Stimulated activated effector memory CD8-positive, alpha-beta T cell treated with anti-CD3 and anti-CD28 coated beads, Interleukin-12 subunit alpha, Interleukin-12 subunit beta, amount 100 ng/mL, for 72 hours (primary cell): ENCODE results near the gene VSTM4.

ENCODE experiments used
- ATAC-seq: fragments of 150-1000 bp; cut with Tn5 transposase; 2 replicates; pipeline ENCODE4 v1.10.0; 2021
- DNase-seq, 2 donors: peaks; one replicate each; pipeline ENCODE4 v3.0.0; 2021 to 2022; ENCODE audit warnings: low spot score in 2 of 2
- H3K27ac Mint-ChIP-seq: one replicate; pipeline ENCODE4 v1.8.0; 2022; ENCODE audit warnings: mild to moderate bottlenecking, mixed read lengths
- H3K36me3 Mint-ChIP-seq: one replicate; pipeline ENCODE4 v1.8.0; 2022; ENCODE audit warnings: mild to moderate bottlenecking, mixed read lengths
- H3K4me1 Mint-ChIP-seq: one replicate; pipeline ENCODE4 v1.8.0; 2022; ENCODE audit warnings: mixed read lengths
- H3K4me3 Mint-ChIP-seq: one replicate; pipeline ENCODE4 v1.8.0; 2022; ENCODE audit warnings: mild to moderate bottlenecking, mixed read lengths
- H3K9me3 Mint-ChIP-seq: one replicate; pipeline ENCODE4 v1.8.0; 2022; ENCODE audit warnings: mixed read lengths

Gene VSTM4

GRCh38 chr10:48993627-48994026 lies 121.7 kb downstream of the VSTM4 start:
- DNase-seq (no peak), ATAC-seq (no peak)
- H3K9me3 Mint-ChIP-seq, result no peaks in the 10 kb centered on the region
- no peak overlapping the region for H3K4me3 Mint-ChIP-seq
- no peaks in the 10 kb centered on the region for H3K36me3 Mint-ChIP-seq
- H3K27ac Mint-ChIP-seq, result no peak overlapping the region
- no peaks in the 10 kb centered on the region for H3K4me1 Mint-ChIP-seq

GRCh38 chr10:48990226-48990625 lies 125.1 kb downstream of the VSTM4 start:
- DNase-seq (no peak), ATAC-seq (no peak)
- Mint-ChIP-seq H3K4me3 (no peak overlapping the region), H3K27ac (no peak overlapping the region), H3K4me1 (no peaks in the 10 kb centered on the region), H3K36me3 (no peaks in the 10 kb centered on the region), H3K9me3 (no peaks in the 10 kb centered on the region)

GRCh38 chr10:48985621-48986158 lies 129.6 kb downstream of the VSTM4 start:
- ATAC-seq (peak; percentile 20), DNase-seq (no peak)
- no peaks in the 10 kb centered on the region for H3K9me3 Mint-ChIP-seq
- H3K4me1 Mint-ChIP-seq, result peaks cover 5% of the 10 kb centered on the region
- no peaks in the 10 kb centered on the region for H3K36me3 Mint-ChIP-seq
- H3K4me3 Mint-ChIP-seq, result no peak overlapping the region
- H3K27ac Mint-ChIP-seq, result no peak overlapping the region

GRCh38 chr10:48983648-48984351 lies 131.5 kb downstream of the VSTM4 start:
- ATAC-seq (no peak), DNase-seq (no peak)
- H3K36me3 Mint-ChIP-seq, result no peaks in the 10 kb centered on the region
- no peaks in the 10 kb centered on the region for H3K9me3 Mint-ChIP-seq
- peaks cover 5% of the 10 kb centered on the region for H3K4me1 Mint-ChIP-seq
- no peak overlapping the region for H3K4me3 Mint-ChIP-seq
- peak overlapping the region; percentile 20 for H3K27ac Mint-ChIP-seq

GRCh38 chr10:48982584-48982983 lies 132.7 kb downstream of the VSTM4 start:
- Mint-ChIP-seq H3K4me3 (no peak overlapping the region), H3K4me1 (peaks cover 5% of the 10 kb centered on the region), H3K9me3 (no peaks in the 10 kb centered on the region), H3K27ac (no peak overlapping the region), H3K36me3 (no peaks in the 10 kb centered on the region)
- ATAC-seq (no peak), DNase-seq (no peak)

GRCh38 chr10:48981310-48981907 lies 133.9 kb downstream of the VSTM4 start:
- no peaks in the 10 kb centered on the region for H3K36me3 Mint-ChIP-seq
- no peak overlapping the region for H3K4me3 Mint-ChIP-seq
- peak; percentile 31 to 74 for DNase-seq
- no peaks in the 10 kb centered on the region for H3K9me3 Mint-ChIP-seq
- peaks cover 5% of the 10 kb centered on the region for H3K4me1 Mint-ChIP-seq
- ATAC-seq, result peak; percentile 61
- H3K27ac Mint-ChIP-seq, result no peak overlapping the region

GRCh38 chr10:48978318-48978717 lies 137.0 kb downstream of the VSTM4 start:
- Mint-ChIP-seq H3K4me1 (peaks cover 5% of the 10 kb centered on the region), H3K27ac (no peak overlapping the region), H3K4me3 (no peak overlapping the region), H3K9me3 (no peaks in the 10 kb centered on the region), H3K36me3 (no peaks in the 10 kb centered on the region)
- DNase-seq, result no peak
- no peak for ATAC-seq

GRCh38 chr10:48976196-48976595 lies 139.1 kb downstream of the VSTM4 start:
- Mint-ChIP-seq H3K4me1 (no peaks in the 10 kb centered on the region), H3K9me3 (no peaks in the 10 kb centered on the region), H3K27ac (no peak overlapping the region), H3K36me3 (no peaks in the 10 kb centered on the region), H3K4me3 (no peak overlapping the region)
- DNase-seq, result no peak
- ATAC-seq, result no peak

- H3K4me3 Mint-ChIP-seq, result no peak overlapping the region
- H3K4me1 Mint-ChIP-seq, result no peaks in the 10 kb centered on the region
- no peak overlapping the region for H3K27ac Mint-ChIP-seq
- DNase-seq (no peak), ATAC-seq (no peak)
- no peaks in the 10 kb centered on the region for H3K36me3 Mint-ChIP-seq
- H3K9me3 Mint-ChIP-seq, result no peaks in the 10 kb centered on the region
Observed at GRCh38 chr10:48974510-48975156, 140.7 kb downstream of the VSTM4 start.

- no peak overlapping the region for H3K27ac Mint-ChIP-seq
- ATAC-seq (no peak), DNase-seq (no peak)
- no peaks in the 10 kb centered on the region for H3K36me3 Mint-ChIP-seq
- H3K4me3 Mint-ChIP-seq, result no peak overlapping the region
- no peaks in the 10 kb centered on the region for H3K9me3 Mint-ChIP-seq
- H3K4me1 Mint-ChIP-seq, result no peaks in the 10 kb centered on the region
Observed at GRCh38 chr10:48973065-48973464, 142.3 kb downstream of the VSTM4 start.

- no peak overlapping the region for H3K4me3 Mint-ChIP-seq
- no peak overlapping the region for H3K27ac Mint-ChIP-seq
- H3K36me3 Mint-ChIP-seq, result no peaks in the 10 kb centered on the region
- ATAC-seq (no peak), DNase-seq (no peak)
- no peaks in the 10 kb centered on the region for H3K4me1 Mint-ChIP-seq
- no peaks in the 10 kb centered on the region for H3K9me3 Mint-ChIP-seq
Observed at GRCh38 chr10:48970654-48971053, 144.7 kb downstream of the VSTM4 start.

- Mint-ChIP-seq H3K36me3 (no peaks in the 10 kb centered on the region), H3K4me1 (no peaks in the 10 kb centered on the region), H3K4me3 (no peak overlapping the region), H3K9me3 (no peaks in the 10 kb centered on the region), H3K27ac (no peak overlapping the region)
- no peak for DNase-seq
- ATAC-seq, result no peak
Observed at GRCh38 chr10:48970046-48970445, 145.3 kb downstream of the VSTM4 start.

- H3K27ac Mint-ChIP-seq, result no peak overlapping the region
- no peak for DNase-seq
Observed at GRCh38 chr10:48968036-48968435, 147.3 kb downstream of the VSTM4 start.

GRCh38 chr10:48965460-48965859 lies 149.9 kb downstream of the VSTM4 start:
- H3K4me3 Mint-ChIP-seq, result no peak overlapping the region
- DNase-seq, result no peak
- ATAC-seq, result no peak
- no peak overlapping the region for H3K27ac Mint-ChIP-seq
- no peaks in the 10 kb centered on the region for H3K9me3 Mint-ChIP-seq
- H3K4me1 Mint-ChIP-seq, result no peaks in the 10 kb centered on the region
- no peaks in the 10 kb centered on the region for H3K36me3 Mint-ChIP-seq

More at GRCh38 chr10:48968036-48968435, 147.3 kb downstream of the VSTM4 start:
- no peak overlapping the region for H3K4me3 Mint-ChIP-seq
- no peak for ATAC-seq
- no peaks in the 10 kb centered on the region for H3K36me3 Mint-ChIP-seq
- no peaks in the 10 kb centered on the region for H3K9me3 Mint-ChIP-seq
- no peaks in the 10 kb centered on the region for H3K4me1 Mint-ChIP-seq
